GM12873 (cell line): ENCODE measurements around the gene COL6A1.

Experiments
- CTCF ChIP-seq: IDR thresholded peaks from 2 replicates; pipeline ENCODE4 v1.5.1; 2012; ENCODE audit warnings: low read depth, mild to moderate bottlenecking, moderate library complexity, low read length, control low read depth; ENCODE audit not compliant: insufficient read depth; ENCODE audit errors: missing control alignments

Gene COL6A1

GRCh38 chr21:45997495-45998275 lies 16.1 kb downstream of the COL6A1 start:
- no peak for TF ChIP-seq CTCF

GRCh38 chr21:45998276-45998701 lies 16.7 kb downstream of the COL6A1 start:
- TF ChIP-seq CTCF = no peak

GRCh38 chr21:45998871-45999580 lies 17.5 kb downstream of the COL6A1 start:
- TF ChIP-seq CTCF = no peak

- TF ChIP-seq CTCF = no peak
Measured at GRCh38 chr21:45999581-46000181, 18.1 kb downstream of the COL6A1 start.

- TF ChIP-seq CTCF = no peak
Measured at GRCh38 chr21:46000182-46000730, 18.7 kb downstream of the COL6A1 start.

- no peak for TF ChIP-seq CTCF
Measured at GRCh38 chr21:46000731-46001641, 19.4 kb downstream of the COL6A1 start.
